Testis (tissue), 3 donors: ENCODE data around the gene SLC22A8. TPM values are rescaled to one million over a fixed set of nuclear protein-coding genes. Genes with fewer than 3 reads are reported as not detected.

ENCODE experiments used
- DNase-seq: peaks from one replicate; pipeline ENCODE4 v3.0.0-alpha.2; 2019
- H3K27ac ChIP-seq, 2 donors: fragments of 200-600 bp; sonication (generic); one replicate each; pipeline ENCODE4 v1.5.1; 2019
- H3K27me3 ChIP-seq: fragments of 200-600 bp; sonication (generic); one replicate; pipeline ENCODE4 v1.5.1; 2019
- H3K36me3 ChIP-seq: fragments of 200-600 bp; sonication (generic); one replicate; pipeline ENCODE4 v1.5.1; 2017; ENCODE audit warnings: low read depth; ENCODE audit errors: missing control alignments
- H3K4me1 ChIP-seq: fragments of 200-600 bp; sonication (generic); one replicate; pipeline ENCODE4 v1.5.1; 2019
- H3K4me3 ChIP-seq, 2 donors: fragments of 200-600 bp; sonication (generic); one replicate each; pipeline ENCODE4 v1.5.1; 2017 to 2019
- H3K9me3 ChIP-seq: fragments of 200-600 bp; sonication (generic); one replicate; pipeline ENCODE4 v1.5.1; 2017
- CTCF ChIP-seq, 3 experiments: fragments of 450-650 bp in 2 of 3; fragments of 200-600 bp in 1 of 3; sonication (generic) in 1 of 3; IDR thresholded peaks; one replicate each; pipeline ENCODE4 v1.5.1; 2016 to 2019; ENCODE audit warnings: antibody characterized with exemption in 3 of 3, mild to moderate bottlenecking in 2 of 3, moderate library complexity in 1 of 3
- POLR2A ChIP-seq: fragments of 450-650 bp; IDR thresholded peaks from one replicate; pipeline ENCODE4 v1.6.1; 2017; ENCODE audit warnings: antibody characterized with exemption, mild to moderate bottlenecking, moderate library complexity
- WGBS, 2 donors: methylation state at CpG; one replicate each; pipeline ENCODE4 v1.1.5; 2018; 5-methylcytosine and 5-hydroxymethylcytosine counted together
- intact Hi-C: fragments of 100-400 bp; cut with DNase I; formaldehyde crosslinking; loops from one replicate; pipeline ENCODE4 v1.15.1; 2023; ENCODE audit warnings: low total_unique reads
- polyA plus RNA-seq: library from polyadenylated mRNA; stranded (reverse); fragments of 350-450 nt; fragmentation: Illumina TruSeq; extraction: RNeasy Lipid Tissue Mini Kit (QIAGEN cat#74804); gene quantifications from one replicate; pipeline ENCODE4 v1.2.3, GENCODE V29; 2014; ENCODE audit warnings: low read depth, low replicate concordance; ENCODE audit not compliant: insufficient read depth
- total RNA-seq, 2 donors: library from RNA; depleted of rRNA; stranded (reverse); fragments of >200 nt; gene quantifications; one replicate each; pipeline ENCODE4 v1.2.3, GENCODE V29; 2016

The SLC22A8 gene
- total and polyA plus RNA-seq, 3 donors from 2014 or later, result 0.06 TPM; not detected in 2

GRCh38 chr11:62974848-62975522 is 40.7 kb downstream of the SLC22A8 start:
- no peaks in the 10 kb centered on the region for H3K27me3 ChIP-seq
- no peak overlapping the region for H3K27ac ChIP-seq
- no peaks in the 10 kb centered on the region for H3K9me3 ChIP-seq
- TF ChIP-seq POLR2A, result no peak
- peak in 1 of 3 experiments; percentile 18 for TF ChIP-seq CTCF (IDR thresholded peaks at IDR 0.05)
- DNase-seq, result peak; percentile 20
- intact Hi-C loops, result no loop called here
- H3K4me3 ChIP-seq, result no peak overlapping the region
- 34 to 52% methylated on average over 6 to 9 of the region's 9 CpGs for WGBS, 2 donors
- no peaks in the 10 kb centered on the region for H3K36me3 ChIP-seq
- H3K4me1 ChIP-seq, result no peaks in the 10 kb centered on the region

GRCh38 chr11:62965574-62965973 is 50.1 kb downstream of the SLC22A8 start:
- no peak for TF ChIP-seq CTCF (IDR thresholded peaks at IDR 0.05)
- TF ChIP-seq POLR2A, result no peak
- DNase-seq, result no peak
- Histone ChIP-seq H3K27ac (no peak overlapping the region), H3K36me3 (no peaks in the 10 kb centered on the region), H3K4me3 (no peak overlapping the region), H3K9me3 (no peaks in the 10 kb centered on the region), H3K4me1 (no peaks in the 10 kb centered on the region), H3K27me3 (no peaks in the 10 kb centered on the region)
- intact Hi-C loops, result no loop called here
- 55 to 66% methylated on average over 2 of the region's 2 CpGs for WGBS, 2 donors

GRCh38 chr11:62962391-62962790 is 53.2 kb downstream of the SLC22A8 start:
- no peak overlapping the region for H3K27ac ChIP-seq
- H3K4me1 ChIP-seq, result no peaks in the 10 kb centered on the region
- intact Hi-C loops, result no loop called here
- H3K9me3 ChIP-seq, result no peaks in the 10 kb centered on the region
- H3K36me3 ChIP-seq, result no peaks in the 10 kb centered on the region
- no peak overlapping the region for H3K4me3 ChIP-seq
- no peaks in the 10 kb centered on the region for H3K27me3 ChIP-seq
- TF ChIP-seq CTCF (IDR thresholded peaks at IDR 0.05), result no peak
- no peak for TF ChIP-seq POLR2A
- WGBS, 2 donors, result 75 to 77% methylated on average over 2 to 3 of the region's 3 CpGs
- no peak for DNase-seq

GRCh38 chr11:62961017-62961570 is 54.5 kb downstream of the SLC22A8 start:
- no peak for DNase-seq
- Histone ChIP-seq H3K4me3 (no peak overlapping the region), H3K27ac (no peak overlapping the region), H3K4me1 (no peaks in the 10 kb centered on the region), H3K9me3 (no peaks in the 10 kb centered on the region), H3K36me3 (no peaks in the 10 kb centered on the region), H3K27me3 (no peaks in the 10 kb centered on the region)
- WGBS, 2 donors, result 75 to 97% methylated on average over 4 of the region's 4 CpGs
- intact Hi-C loops, result no loop called here
- no peak for TF ChIP-seq POLR2A
- no peak for TF ChIP-seq CTCF (IDR thresholded peaks at IDR 0.05)
